HG03175 (cell line): ENCODE data around the gene TRAPPC14.
"Not testable (repeated sequence)": the region's sequence is repeated elsewhere in the genome, so short reads cannot be mapped to it uniquely, and the experiment has no call there.

Experiments
- ATAC-seq: cut with Tn5 transposase; IDR thresholded peaks from one replicate; pipeline ENCODE4 v1.9.1; 2021; ENCODE audit warnings: mild to moderate bottlenecking, moderate library complexity; ENCODE audit not compliant: unreplicated experiment

The TRAPPC14 gene

GRCh38 chr7:100154651-100155491 lies 3.7 kb downstream of the TRAPPC14 start:
- no peak for ATAC-seq

GRCh38 chr7:100153708-100154535 lies 4.6 kb downstream of the TRAPPC14 start:
- ATAC-seq = no peak

GRCh38 chr7:100152937-100153666 lies 5.4 kb downstream of the TRAPPC14 start:
- no peak for ATAC-seq

- ATAC-seq = no peak
Observed at GRCh38 chr7:100152404-100152803, 6.1 kb downstream of the TRAPPC14 start.

GRCh38 chr7:100148559-100149328 lies 9.8 kb downstream of the TRAPPC14 start, which contains the start of gene LAMTOR4:
Gene LAMTOR4, plus strand, starts transcription at chr7:100148918. Its CDS starts 55 bp downstream, at chr7:100148973.
- ATAC-seq = peak; percentile 99

DNA sequence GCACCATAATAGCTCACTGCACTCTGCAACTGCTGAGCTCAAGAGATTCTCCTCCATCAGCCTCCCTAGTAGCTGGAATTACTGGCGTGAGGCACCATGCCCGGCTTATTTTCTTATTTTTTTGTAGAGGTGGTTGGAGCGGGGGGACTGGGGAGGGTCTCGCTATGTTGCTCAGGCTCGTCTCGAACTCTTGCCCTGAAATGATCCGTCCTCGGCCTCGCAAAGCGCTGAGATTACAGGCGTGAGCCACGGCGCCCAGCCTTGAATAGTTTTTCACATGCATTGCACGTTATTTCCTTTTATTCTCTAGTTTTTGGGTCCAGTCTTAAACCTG lies 10.3 kb downstream of the TRAPPC14 start:
- ATAC-seq = no peak

DNA sequence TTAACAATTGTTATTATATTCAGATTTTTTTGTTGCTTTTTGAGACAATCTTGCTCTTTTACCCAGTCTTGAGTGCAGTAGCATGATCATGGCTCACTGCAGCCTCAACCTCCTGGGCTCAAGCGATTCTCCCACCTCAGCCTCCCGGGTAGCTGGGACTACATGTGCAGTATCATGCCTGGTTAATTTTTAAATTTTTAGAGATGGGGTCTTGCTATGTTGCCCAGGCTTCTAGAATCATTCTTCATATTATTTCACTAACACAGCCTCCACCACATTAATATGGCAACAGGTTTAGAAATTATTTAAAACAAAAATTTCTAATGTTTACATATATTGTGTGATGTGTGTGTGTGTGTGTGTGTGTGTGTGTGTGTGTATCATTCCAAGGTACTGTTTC lies 11.2 kb downstream of the TRAPPC14 start:
- no peak for ATAC-seq

GRCh38 chr7:100146350-100146749 lies 12.2 kb downstream of the TRAPPC14 start:
- ATAC-seq = not testable (repeated sequence)

DNA sequence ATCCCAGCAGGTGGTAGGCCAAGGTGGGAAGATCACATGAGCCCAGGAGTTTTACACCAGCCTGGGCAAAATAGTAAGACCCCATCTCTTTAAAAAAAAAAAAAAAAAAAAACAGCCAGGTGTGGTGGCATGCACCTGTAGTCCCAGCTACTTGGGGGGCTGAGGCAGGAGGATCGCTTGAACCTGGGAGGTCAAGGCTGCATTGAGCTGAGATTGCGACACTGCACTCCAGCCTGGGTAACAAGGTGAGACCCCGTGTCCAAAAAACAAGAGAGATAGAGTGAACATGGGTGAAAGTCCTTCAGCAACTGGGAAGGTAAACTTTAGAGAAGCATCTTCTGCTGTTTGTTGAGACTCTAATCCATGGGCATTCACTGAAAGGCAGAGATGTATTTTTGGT lies 16.1 kb downstream of the TRAPPC14 start:
- ATAC-seq = no peak

GRCh38 chr7:100141555-100141949 lies 17.0 kb downstream of the TRAPPC14 start:
- no peak for ATAC-seq

- ATAC-seq = no peak
Observed at GRCh38 chr7:100137851-100138760, 20.4 kb downstream of the TRAPPC14 start.

- peak; percentile 73 for ATAC-seq
Observed at GRCh38 chr7:100132697-100133151, 25.8 kb downstream of the TRAPPC14 start.

DNA sequence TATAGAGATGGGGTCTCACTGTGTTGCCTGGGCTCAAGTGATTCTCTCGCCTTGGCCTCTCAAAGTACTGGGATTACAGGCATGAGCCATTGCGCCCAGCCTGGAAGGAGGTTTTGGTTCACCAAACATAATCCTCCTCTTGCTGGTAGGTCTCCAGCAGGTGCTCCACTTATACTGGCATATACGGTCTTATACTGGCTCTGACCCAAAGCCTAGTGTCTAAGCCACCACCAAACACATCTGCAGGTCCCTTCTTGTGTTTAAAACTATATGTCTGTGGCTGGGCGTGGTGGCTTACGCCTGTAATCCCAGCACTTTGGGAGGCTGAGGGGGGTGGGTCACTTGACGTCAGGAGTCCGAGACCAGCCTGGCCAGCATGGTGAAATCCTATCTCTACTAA lies 26.4 kb downstream of the TRAPPC14 start:
- no peak for ATAC-seq

GRCh38 chr7:100130608-100131453 lies 27.7 kb downstream of the TRAPPC14 start:
- ATAC-seq = no peak

DNA sequence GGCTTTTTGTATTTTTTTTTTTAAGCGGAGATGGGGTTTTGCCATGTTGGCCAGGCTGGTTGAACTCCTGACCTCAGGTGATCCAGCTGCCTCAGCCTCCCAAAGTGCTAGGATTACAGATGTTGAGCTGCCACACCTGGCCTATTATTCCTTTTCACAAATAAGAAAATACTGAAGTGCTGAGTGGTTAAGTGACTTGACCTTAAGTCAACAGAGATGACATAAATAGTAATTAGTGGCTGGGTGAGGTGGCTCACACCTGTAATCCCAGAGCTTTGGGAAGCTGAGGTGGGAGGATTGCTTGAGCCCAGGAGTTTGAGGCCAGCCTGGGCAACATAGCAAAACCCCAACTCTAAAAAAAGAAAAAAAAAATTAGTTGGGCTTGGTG lies 28.3 kb downstream of the TRAPPC14 start:
- ATAC-seq = not testable (repeated sequence)

- no peak for ATAC-seq
Observed at GRCh38 chr7:100128637-100128963, 29.9 kb downstream of the TRAPPC14 start.

DNA sequence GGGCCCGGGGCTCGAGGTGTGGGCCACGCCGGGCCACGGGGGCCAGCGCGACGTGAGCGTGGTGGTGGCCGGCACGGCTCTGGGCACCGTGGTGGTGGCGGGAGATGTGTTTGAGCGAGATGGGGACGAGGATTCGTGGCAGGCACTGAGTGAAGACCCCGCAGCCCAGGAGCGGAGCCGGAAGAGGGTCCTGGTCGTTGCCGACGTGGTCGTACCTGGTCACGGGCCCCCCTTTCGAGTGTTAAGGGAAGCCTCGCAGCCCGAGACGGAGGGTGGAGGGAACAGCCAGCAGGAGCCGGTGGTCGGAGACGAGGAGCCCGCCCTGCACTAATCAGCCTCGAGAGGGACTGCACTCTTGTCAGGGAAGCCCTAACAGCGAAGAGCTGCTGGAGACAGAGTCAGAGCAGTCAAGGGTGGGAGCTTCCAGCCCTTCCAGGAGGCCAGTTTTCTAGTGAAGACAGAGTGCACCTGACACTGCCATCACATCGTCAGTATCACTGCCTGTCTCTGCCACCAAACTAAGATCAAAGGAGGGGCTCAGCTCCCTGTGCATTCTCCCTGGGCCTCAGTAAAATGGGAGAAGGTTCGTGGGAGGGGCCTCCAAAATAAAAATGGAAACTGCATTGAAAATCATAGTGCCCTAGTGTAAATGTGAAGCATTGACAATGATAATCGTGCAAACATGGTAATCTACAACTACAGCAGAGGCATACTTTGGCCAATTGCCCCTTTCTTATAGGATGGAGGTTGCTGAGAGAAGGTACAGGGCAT lies 30.5 kb downstream of the TRAPPC14 start:
- ATAC-seq = no peak
